ENCODE measurements around the gene TNS3. TPM values are rescaled to one million over a fixed set of nuclear protein-coding genes. Genes with fewer than 3 reads are reported as not detected.

The TNS3 gene
- total and polyA plus RNA-seq, 10 of the 15 experiments (the other 5 are each of a cell fraction or from before 2014, with no cell fraction given), result 0.27 to 2.7 (median 0.79) TPM

GRCh38 chr7:47278043-47278442 is 303.9 kb downstream of the TNS3 start:
- no peak for TF ChIP-seq ETV6 (conservative IDR thresholded peaks at IDR 0.05 in 1 of 2, IDR thresholded peaks at IDR 0.05 in 1 of 2; ENCODE audit: borderline replicate concordance in 1 of 2, low read depth in 1 of 2)
- no peak for TF ChIP-seq FOXM1 (IDR thresholded peaks at IDR 0.05; ENCODE audit: low read depth, low read length)
- no peak for TF ChIP-seq MYC (IDR thresholded peaks at IDR 0.05; ENCODE audit: insufficient read depth, insufficient read length, insufficient replicate concordance, low read length, severe bottlenecking)
- BruUV-seq (replicated peaks), result no TSS peak
- no peak overlapping the region for H3K4me2 ChIP-seq (ENCODE audit: control insufficient read depth, insufficient read depth)
- no peaks in the 10 kb centered on the region for H3K79me2 ChIP-seq (ENCODE audit: control insufficient read depth, insufficient read depth, low read length)
- no peaks in the 10 kb centered on the region; a peak in 1 of 4 replicates for H3K27me3 ChIP-seq (replicated peaks in 1 of 2; ENCODE audit: control insufficient read depth in 2 of 2, insufficient read depth in 2 of 2, low read length in 1 of 2)
- SMC1A ChIA-PET (ENCODE audit: uncharacterized antibody, unreplicated experiment), result no interaction called here
- DNase-seq (ENCODE audit: low read depth, low spot score) (no peak), ATAC-seq (no peak), FAIRE-seq (no peak)
- RAD21 ChIA-PET (ENCODE audit: unreplicated experiment), result no interaction called here
- H3K9me3 ChIP-seq (replicated peaks; ENCODE audit: control insufficient read depth, insufficient read depth, low read length), result no peaks in the 10 kb centered on the region
- no peaks in the 10 kb centered on the region; a peak in 1 of 4 replicates for H3K36me3 ChIP-seq (ENCODE audit: control insufficient read depth in 2 of 2, insufficient read depth in 2 of 2, low read length in 1 of 2)
- H4K20me1 ChIP-seq (ENCODE audit: control insufficient read depth, insufficient read depth), result no peaks in the 10 kb centered on the region
- H2AFZ ChIP-seq (ENCODE audit: control insufficient read depth, low read depth, low read length), result no peak overlapping the region
- WGBS (ENCODE audit: insufficient coverage, insufficient replicate concordance, low lambda C conversion rate, missing lambda C conversion rate), result 33% methylated on average over 6 of the region's 6 CpGs
- H3K4me3 ChIP-seq, result no peak overlapping the region
- intact Hi-C loops (cut with micrococcal nuclease; ENCODE audit: unreplicated experiment), result no loop called here
- no peak overlapping the region for H3K27ac ChIP-seq (ENCODE audit: control insufficient read depth, insufficient read depth)
- POLR2A ChIA-PET, result no interaction called here
- CTCF ChIA-PET, result no interaction called here
- H3K9ac ChIP-seq (ENCODE audit: control insufficient read depth, insufficient read depth, low read length), result no peak overlapping the region
- H3K4me1 ChIP-seq (ENCODE audit: control insufficient read depth, insufficient read depth, low read length), result no peaks in the 10 kb centered on the region
- in situ Hi-C loops (cut with MboI), result no loop called here

- no peaks in the 10 kb centered on the region for H3K9me3 ChIP-seq (replicated peaks; ENCODE audit: control insufficient read depth, insufficient read depth, low read length)
- H3K4me1 ChIP-seq (ENCODE audit: control insufficient read depth, insufficient read depth, low read length), result no peaks in the 10 kb centered on the region
- H3K4me3 ChIP-seq, result no peak overlapping the region
- no peak for ATAC-seq
- BruUV-seq (replicated peaks), result no TSS peak
- in situ Hi-C loops (cut with MboI) (no loop called here), intact Hi-C loops (cut with micrococcal nuclease; ENCODE audit: unreplicated experiment) (no loop called here)
- H3K4me2 ChIP-seq (ENCODE audit: control insufficient read depth, insufficient read depth), result no peak overlapping the region
- 50% methylated on average over 18 of the region's 20 CpGs for WGBS (ENCODE audit: insufficient coverage, insufficient replicate concordance, low lambda C conversion rate, missing lambda C conversion rate)
- TF ChIP-seq HDAC6 (IDR thresholded peaks at IDR 0.05; ENCODE audit: unreplicated experiment), result no peak
- TF ChIP-seq NRF1 (conservative IDR thresholded peaks at IDR 0.05; ENCODE audit: low read depth, low read length), result no peak
- TF ChIP-seq PRDM15 (CRISPR knock-in tag; IDR thresholded peaks at IDR 0.05), result no peak
- TF ChIP-seq ATF3 (IDR thresholded peaks at IDR 0.05; ENCODE audit: borderline replicate concordance, extremely low read depth, low read depth, low read length), result no peak
- TF ChIP-seq BRCA1 (IDR thresholded peaks at IDR 0.05; ENCODE audit: low read depth, low read length), result no peak
- TF ChIP-seq IRF4 (IDR thresholded peaks at IDR 0.05; ENCODE audit: low read depth, low read length), result no peak
- no peaks in the 10 kb centered on the region for H4K20me1 ChIP-seq (ENCODE audit: control insufficient read depth, insufficient read depth)
- ChIA-PET CTCF (interaction anchor here (1.3 kb wide), 1 partner anchor 12 kb away, joined by 4 read pairs; no protein-coding TSS in a partner anchor), RAD21 (ENCODE audit: unreplicated experiment) (no interaction called here), POLR2A (no interaction called here), SMC1A (ENCODE audit: uncharacterized antibody, unreplicated experiment) (no interaction called here)
- no peak overlapping the region for H3K9ac ChIP-seq (ENCODE audit: control insufficient read depth, insufficient read depth, low read length)
- no peak for FAIRE-seq
- no peaks in the 10 kb centered on the region; a peak in 1 of 4 replicates for H3K27me3 ChIP-seq (replicated peaks in 1 of 2; ENCODE audit: control insufficient read depth in 2 of 2, insufficient read depth in 2 of 2, low read length in 1 of 2)
- H3K79me2 ChIP-seq (ENCODE audit: control insufficient read depth, insufficient read depth, low read length), result no peaks in the 10 kb centered on the region
- no peak overlapping the region for H3K27ac ChIP-seq (ENCODE audit: control insufficient read depth, insufficient read depth)
- no peaks in the 10 kb centered on the region; a peak in 1 of 4 replicates for H3K36me3 ChIP-seq (ENCODE audit: control insufficient read depth in 2 of 2, insufficient read depth in 2 of 2, low read length in 1 of 2)
- no peak for DNase-seq (ENCODE audit: low read depth, low spot score)
- H2AFZ ChIP-seq (ENCODE audit: control insufficient read depth, low read depth, low read length), result no peak overlapping the region
These were observed 304.6 kb downstream of the TNS3 start for GRCh38 chr7:47277321-47277781.

Data from GM12878 (cell line).